Measurements from ENCODE around the gene RNFT2. TPM values are rescaled to one million over a fixed set of nuclear protein-coding genes. Genes with fewer than 3 reads are reported as not detected.

Gene RNFT2
- total RNA-seq, 2 donors from 2014 or later: 1.2 to 2.2 TPM

DNA sequence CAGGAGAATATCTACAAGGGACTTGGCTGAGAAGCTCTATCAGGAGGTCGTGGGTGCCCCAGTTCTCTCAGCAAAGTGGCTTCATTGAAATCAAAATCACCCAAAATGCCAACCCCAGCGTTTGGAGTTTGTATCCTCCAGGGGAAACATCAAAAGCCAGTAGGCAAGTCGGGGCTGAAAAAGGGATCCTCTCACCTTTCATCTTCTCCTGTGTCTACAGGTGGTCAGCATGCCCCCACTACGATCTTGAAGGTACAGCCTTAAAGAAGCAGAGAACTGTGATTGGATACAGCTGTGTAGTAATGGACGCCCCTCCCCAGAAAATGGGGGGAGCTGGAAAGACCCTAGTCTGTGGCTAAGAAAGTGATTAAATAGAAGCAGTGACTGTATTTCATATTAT lies 121.0 kb downstream of the RNFT2 start:
- DNase-seq (ENCODE audit: low spot score): no peak
- intact Hi-C loops (cut with DNase I): no loop called here

DNA sequence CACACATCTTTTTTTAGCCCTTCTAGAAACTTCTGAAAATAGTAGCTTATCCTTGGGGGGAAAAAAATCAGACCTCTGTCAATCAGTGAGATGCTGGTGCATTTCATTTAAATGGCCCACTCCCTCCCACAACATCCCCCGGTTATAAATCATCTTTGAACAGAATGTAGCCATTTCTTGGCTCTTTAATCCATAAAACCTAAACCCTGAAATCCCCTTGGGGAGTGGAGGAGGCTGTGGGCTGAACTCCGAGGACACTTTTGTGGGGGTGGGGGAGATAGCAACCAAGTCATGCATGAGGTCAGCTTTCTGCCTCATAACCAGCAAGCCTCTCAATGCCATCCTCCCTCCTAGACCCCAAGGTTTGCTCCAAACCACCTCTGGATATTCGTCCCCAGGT lies 122.1 kb downstream of the RNFT2 start:
- no peak for DNase-seq (ENCODE audit: low spot score)
- intact Hi-C loops (cut with DNase I): no loop called here

DNA sequence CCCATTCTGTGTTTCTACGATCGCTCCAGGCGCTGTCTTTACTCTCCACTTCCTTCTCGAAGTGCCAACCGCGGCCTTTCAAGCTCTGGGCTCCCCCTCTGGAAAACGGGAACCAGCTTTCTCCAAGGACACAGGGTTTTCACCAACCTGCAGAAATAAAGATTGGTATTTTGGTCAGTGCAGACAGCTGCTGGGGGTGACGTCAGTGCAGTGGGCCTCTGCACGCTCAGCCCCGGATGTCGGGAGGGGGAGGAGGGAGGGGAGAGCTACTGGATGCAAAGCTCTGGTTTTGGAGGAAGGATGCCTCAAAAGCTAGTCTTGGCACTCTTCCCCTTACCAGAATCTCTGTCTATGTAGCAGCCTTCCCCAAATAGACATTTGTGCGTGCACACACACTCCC lies 123.2 kb downstream of the RNFT2 start:
- intact Hi-C loops (cut with DNase I): no loop called here
- DNase-seq (ENCODE audit: low spot score): no peak

DNA sequence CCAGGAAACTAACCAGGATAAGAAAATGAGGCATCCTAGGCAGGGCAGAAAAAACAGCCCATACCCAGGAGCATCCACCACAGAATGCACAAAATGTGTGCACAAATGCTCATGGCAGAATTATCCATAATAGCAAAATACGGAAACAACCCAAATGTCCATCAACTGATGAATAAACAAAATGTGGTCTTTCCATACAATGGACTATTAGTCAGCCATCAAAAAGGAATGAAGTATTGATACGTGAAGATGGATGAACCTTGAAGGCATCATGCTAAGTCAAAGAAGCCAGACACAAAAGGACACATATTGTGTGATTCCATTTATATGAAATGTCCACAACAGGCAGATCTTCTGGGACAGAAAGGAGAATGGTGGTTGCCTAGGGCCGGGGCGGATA lies 124.1 kb downstream of the RNFT2 start:
- no peak for DNase-seq (ENCODE audit: low spot score)
- intact Hi-C loops (cut with DNase I): no loop called here

DNA sequence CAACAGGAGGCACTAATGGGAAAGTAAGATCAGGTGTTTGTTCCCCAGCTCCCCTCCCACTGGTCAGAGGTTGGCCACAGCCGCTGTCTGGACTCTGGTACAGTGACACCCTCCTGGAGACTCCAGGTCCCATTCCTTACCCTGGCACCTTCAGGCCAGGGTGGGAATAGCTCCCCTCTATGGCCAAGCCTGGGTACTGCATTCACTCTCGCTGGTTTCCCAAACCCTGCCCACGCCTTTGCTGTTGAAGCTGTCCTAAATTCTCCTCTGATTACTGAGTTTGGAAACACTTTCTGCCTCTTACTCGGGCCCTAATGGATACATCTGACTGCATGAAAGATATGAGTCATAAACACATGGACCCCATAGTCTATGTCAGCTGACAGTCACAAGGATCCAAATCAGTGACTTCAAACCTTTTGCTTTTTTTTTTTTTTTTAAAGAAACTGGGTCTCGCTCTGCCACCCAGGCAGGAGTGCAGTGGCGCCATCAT lies 125.2 kb downstream of the RNFT2 start:
- intact Hi-C loops (cut with DNase I): no loop called here
- DNase-seq (ENCODE audit: low spot score): no peak

DNA sequence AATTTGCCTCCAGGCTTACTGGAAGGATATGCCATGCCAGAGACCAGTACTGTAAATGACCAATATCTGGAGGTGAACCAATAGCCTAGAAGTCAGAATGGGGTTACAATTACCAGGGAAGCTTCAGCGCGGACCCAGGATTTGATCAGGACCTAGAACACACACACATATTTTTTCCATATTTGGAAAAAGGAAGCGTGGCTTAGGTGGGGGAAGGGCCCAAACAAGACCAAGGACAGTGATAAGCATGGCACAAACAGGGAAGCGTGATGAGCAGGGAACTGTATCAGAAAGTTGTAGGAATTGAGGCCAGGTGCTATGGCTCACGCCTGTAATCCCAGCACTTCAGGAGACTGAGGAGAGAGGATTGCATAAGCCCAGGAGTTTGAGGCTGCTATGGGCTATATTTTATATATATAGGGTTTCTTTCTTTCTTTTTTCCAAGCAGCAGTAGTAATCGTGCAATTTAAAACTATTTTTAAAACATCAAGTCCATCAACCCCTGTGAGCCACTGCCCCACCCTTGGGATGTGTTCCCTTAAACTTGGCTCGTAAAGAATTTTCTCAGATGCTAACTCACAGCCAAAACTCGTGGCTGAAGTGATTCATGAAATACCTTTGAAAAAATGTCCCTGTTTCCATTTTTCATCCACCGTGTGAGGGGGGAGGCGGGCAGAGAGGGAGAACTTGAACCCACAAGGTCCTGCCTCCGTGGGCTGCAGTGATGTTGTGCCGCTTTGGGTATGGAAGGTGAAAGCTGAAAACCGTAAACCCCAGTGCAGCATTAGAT lies 126.5 kb downstream of the RNFT2 start:
- DNase-seq (ENCODE audit: low spot score): no peak
- intact Hi-C loops (cut with DNase I): no loop called here

DNA sequence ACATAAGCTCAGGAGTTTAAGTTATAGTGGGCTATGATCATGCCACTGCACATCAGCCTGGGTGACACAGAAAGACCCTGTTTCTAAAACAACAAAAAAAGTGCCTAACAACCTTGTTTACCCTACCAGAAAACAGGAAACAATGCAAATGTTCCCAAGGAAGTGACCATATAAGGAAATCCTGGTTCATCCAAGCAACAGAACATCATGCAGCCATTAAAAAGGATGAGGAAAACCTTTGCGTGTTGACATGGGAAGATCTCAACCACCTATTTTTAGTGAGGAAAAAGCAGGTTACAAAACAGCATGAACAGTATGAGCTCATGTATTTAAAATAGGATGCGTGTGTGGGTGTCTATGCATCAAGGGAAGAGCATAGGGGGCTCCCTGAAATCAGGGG lies 129.4 kb downstream of the RNFT2 start:
- no peak for DNase-seq (ENCODE audit: low spot score)
- intact Hi-C loops (cut with DNase I): no loop called here

DNA sequence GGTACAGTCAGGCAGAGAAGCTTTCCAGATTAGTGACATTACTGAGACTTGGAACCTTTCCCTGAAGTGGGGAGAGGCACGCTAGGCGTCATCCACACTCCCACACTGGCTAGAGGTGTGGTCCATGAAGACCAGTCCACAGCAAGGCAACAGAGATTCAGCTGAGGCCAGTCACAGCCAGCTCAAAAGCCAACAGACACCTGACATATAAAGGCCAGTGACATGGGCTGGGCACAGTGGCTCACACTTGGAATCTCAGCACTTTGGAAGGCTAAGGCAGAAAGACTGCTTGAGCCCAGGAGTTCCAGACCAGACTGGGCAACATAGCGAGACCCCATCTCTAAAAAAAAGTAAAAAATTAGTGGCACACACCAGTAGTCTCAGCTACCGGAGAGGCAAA lies 132.2 kb downstream of the RNFT2 start:
- intact Hi-C loops (cut with DNase I): no loop called here
- no peak for DNase-seq (ENCODE audit: low spot score)

DNA sequence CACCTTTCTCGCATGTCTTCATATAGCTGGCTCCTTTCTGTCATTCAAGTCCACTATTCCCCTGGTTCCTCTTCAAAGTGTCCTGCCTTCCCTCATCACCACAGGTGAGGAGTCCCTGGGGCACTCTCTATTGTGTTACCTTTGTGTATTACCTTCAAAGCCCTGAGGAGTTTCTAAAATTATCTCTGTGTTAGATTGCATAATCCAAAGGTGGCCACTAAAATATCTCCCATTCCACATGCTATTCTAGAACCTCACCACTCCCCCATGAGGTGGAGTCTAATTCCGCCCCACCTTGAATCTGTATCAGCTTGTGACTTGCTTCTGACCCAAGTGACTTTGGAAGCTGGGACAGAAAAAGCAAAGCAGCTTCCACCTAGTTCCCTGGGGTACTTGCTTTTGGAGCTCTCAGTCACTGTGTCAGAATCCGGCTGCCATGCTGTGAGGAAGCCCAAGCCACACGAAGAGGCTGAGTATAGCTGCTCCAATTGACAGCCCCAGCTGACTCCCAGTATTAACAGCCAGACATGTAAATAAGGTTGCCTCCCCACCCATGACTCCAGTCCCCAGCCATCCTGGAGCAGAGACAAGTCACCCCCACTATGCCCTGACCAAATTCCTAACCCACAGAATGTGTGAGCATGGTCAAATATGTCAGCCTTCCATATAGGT lies 136.3 kb downstream of the RNFT2 start:
- intact Hi-C loops (cut with DNase I): no loop called here
- DNase-seq (ENCODE audit: low spot score): no peak

DNA sequence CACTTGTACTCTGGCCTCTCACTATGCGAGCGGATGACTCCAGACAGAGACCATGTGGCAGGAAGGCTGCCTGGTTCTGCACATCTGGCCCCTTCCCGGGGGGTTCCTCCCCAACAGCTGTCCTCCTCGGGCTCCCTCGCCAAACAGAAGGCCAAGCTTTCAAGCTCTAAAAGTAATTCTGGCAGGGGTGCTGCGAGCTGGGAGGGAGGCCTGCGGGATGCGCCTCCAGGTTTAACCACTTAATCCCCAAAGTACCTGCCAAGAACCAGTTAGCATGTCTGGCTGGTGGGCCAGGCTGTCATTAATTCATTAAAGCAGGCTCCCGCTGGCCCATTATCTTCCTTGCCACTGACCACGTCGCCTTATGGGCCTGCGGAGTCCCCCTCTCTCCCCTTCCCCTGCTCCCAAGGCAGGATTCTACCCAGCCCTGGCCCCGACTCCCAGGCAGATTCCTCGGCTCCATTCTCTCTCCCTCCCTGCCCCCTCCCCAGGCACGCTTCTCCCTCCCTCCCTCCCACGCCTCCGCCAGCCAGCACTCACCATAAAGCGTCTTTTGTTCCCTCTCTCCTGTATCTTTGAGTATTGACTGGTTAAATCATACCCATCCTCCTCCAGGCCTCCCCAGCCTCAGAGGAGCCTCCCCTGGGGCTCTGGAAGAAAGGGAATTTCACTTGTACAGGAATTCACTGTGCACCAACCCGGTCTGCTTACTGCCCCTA lies 138.2 kb downstream of the RNFT2 start:
- peak; percentile 70 for DNase-seq (ENCODE audit: low spot score)
- intact Hi-C loops (cut with DNase I): no loop called here

DNA sequence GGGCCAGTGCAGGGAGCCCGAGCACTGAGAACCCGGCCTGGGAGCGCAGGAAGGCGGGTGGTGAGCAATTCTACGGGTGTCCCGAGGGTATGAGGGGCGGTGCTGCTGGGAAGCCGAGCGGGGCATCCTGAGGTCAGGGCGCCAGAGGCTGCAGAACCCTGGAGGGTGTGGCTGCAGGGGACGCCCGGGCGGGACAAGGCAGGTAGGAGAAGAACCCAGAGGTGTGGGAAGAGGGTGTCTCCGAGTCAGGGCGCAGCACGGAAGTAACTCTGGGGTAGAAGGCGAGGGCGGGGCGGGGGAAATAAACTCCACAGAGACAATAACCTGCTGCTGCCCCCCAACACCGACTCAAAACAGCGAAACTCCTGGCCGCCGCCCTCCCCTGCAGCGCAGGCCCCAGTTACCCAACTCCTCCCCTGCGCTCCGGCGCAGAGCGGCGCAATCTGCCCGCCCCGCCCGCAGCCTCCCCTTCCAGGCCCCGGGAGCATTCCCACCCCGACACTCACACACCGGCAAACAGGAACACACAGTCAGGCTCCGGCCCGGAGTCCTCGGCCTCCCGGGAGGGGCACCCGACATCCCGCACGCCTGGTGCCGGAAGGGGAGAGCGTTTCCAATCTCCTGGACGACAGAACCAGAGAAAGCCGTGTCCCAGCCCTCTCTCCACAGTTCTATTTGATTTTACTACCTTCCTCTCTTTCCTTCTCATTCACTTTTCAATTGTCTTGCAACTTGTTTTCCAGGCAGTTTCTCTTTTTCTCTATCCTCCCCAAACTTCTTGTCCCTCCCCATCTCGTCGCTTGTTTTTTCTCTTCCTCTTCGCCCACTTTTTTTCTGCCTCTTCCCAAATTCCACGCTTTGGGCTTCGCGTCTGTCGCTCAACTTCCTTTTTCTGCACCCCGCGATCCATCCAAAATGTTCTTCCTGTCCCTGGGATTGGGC lies 140.7 kb downstream of the RNFT2 start:
- intact Hi-C loops (cut with DNase I): no loop called here
- DNase-seq (ENCODE audit: low spot score): no peak

DNA sequence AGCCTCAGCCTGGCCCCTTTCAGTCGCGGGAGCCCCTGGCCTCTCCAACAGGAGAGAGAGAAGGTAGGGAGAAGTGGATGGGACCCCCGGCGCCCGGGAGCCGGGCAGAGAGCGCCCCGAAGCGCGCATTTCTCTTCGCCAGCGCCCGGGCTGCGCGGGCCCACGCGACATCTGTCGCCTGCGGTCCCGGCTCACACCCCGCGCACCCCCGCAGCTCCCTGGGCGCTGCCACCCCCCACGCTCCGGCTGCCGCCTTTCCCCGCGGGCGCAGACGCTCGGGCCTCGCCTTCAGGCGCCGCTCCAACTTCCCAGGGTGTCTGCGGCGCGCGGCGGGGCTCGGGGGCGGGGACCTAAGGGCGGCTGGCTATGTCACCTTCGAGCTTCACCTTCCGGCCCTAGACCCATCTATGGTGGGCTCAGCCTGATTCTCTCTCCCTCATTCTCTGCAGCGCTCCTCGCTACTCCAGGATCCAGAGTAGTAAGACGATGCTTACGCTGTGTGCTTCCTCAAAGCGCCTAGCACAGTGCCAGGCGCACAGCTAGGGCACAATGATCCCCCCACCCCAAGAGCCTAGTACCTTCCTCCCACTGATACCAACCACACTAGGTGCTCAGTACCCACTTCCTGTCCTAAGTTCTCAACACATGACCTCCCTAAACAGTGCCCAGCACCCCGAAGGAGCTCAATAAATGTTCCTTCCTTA lies 141.5 kb downstream of the RNFT2 start:
- DNase-seq (ENCODE audit: low spot score): no peak
- intact Hi-C loops (cut with DNase I): loop anchor here in 1 of 2 donors (5.0 kb wide), 1 partner anchor 177 kb away; no protein-coding TSS in a partner anchor

DNA sequence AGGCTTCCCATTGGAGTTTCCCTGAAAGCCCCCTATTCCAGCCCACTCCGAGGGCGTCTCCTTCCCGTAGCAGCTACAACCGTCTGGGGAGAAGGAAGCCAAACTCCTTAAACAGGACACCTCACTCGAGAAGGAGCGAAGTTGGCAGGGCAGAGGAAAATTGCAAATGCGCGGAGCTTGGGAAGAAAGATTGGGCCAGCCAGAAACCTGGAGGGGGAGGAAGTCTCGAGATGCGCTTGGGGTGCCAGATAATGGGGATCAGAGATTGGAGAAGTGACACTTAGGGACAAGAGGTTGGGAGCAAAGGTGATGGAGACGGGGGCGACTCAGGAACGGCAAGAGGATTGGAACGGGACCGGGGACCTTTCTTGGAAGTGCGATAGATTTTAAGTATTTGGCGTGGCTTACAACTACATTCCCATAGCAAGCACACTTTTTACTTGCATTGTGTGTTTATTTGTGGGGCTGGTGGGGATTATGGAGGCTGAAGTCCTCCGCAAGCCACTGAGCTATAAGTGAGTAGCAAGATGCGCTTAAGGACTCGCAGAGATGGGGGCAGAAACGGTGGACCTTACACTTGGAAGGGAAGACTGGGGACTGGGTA lies 142.2 kb downstream of the RNFT2 start:
- intact Hi-C loops (cut with DNase I): loop anchor here in 1 of 2 donors (5.0 kb wide), 1 partner anchor 178 kb away; no protein-coding TSS in a partner anchor

DNA sequence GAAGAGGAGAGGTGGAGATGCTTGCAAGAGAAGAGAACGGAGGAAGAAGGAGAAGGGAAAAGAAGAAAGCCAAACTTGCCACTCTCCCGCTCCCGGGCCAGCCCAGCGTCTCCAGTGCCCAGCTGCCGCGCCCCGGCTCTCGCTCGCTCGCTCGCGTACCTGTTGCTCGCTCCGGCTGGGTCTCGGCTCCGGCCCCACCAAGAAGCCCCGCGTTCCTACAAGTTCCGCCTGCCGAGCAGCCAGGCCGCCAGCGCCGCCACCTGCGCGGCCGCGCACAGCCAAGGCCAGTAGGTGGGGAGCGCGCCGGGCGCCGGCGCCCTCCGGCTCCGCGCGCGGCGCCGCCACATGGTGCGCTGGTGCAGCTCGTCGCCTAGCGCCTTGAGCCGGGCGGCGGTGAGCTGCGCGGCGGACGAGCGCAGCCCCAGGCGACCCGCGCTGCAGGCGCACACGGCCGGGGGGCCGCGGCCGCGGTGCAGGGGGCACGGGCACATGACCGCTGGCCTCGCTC lies 142.8 kb downstream of the RNFT2 start:
- intact Hi-C loops (cut with DNase I): loop anchor here in 1 of 2 donors (5.0 kb wide), 1 partner anchor 179 kb away; no protein-coding TSS in a partner anchor

More for the DNA sequence above, 142.2 kb downstream of the RNFT2 start:
- no peak for DNase-seq (ENCODE audit: low spot score)

DNA sequence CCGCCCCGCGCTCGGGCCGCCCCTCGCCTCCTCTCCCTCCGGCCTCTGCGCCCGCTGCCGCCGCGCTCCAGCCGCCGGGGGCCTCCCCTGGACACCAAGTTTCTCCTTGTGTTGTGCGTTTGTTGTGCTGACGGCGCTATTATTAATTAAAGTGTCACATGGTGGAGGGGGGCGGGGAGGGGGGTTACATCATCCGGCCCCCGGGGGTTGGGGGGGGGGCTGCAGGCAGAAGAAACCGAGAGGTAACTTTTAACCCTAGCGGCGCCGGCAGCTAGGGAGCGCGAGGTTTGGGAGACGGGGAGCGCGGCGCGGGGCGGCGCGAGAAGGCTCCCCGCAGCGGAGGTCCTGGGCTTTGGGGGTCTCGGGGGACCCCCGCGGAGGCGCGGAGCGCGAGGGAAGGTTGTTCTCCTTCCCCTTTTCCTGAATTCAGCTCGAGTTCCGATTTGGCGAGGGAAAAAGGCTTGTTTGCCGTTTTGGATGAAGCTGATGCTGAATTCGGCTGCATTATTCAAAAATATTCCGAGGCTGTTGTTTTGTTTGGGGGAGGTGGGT lies 143.3 kb downstream of the RNFT2 start, which contains the start of gene HRK:
TSS of gene HRK (minus strand) at position 117 of the 552 bp plus-strand sequence. CDS start 134 bp downstream, outside the sequence.
- intact Hi-C loops (cut with DNase I): loop anchor here in 1 of 2 donors (5.0 kb wide), 1 partner anchor 179 kb away; no protein-coding TSS in a partner anchor

More for the DNA sequence above, 142.8 kb downstream of the RNFT2 start:
- DNase-seq (ENCODE audit: low spot score): no peak

DNA sequence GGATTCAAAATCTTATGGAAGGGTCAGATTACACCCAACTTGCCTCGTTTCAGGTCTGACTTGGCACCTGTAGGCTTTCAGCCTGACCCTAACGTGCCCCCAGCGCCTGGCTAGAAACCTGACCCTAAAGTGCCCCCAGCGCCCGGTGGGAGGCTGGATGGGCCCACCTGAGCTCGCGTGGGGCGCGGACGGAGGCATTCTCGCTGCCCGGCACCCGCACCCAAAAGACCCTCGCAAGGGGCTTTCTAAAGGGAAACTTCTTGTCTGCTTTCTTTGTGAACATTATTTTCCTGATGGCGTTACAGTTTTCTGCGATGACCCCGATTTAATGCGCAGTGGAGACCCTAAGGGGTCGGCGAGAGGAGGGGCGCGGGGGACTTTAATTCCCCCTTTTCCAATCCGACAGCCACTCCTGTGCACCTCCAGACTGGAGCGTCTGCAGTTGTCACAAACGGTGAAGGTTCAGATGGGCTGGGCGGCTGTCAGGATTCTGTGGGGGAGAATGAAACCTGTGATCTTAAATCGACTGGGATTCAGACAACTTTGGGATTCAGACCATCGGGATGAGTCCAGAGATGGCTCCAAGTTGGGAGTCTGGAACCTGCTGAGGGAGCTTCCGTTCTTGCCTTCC lies 143.9 kb downstream of the RNFT2 start:
- DNase-seq (ENCODE audit: low spot score): no peak
- intact Hi-C loops (cut with DNase I): loop anchor here in 1 of 2 donors (5.0 kb wide), 1 partner anchor 180 kb away; no protein-coding TSS in a partner anchor

More for the DNA sequence above, 143.3 kb downstream of the RNFT2 start, which contains the start of gene HRK:
- DNase-seq (ENCODE audit: low spot score): no peak
